Measurements from ENCODE around the gene LLGL1.

DNA sequence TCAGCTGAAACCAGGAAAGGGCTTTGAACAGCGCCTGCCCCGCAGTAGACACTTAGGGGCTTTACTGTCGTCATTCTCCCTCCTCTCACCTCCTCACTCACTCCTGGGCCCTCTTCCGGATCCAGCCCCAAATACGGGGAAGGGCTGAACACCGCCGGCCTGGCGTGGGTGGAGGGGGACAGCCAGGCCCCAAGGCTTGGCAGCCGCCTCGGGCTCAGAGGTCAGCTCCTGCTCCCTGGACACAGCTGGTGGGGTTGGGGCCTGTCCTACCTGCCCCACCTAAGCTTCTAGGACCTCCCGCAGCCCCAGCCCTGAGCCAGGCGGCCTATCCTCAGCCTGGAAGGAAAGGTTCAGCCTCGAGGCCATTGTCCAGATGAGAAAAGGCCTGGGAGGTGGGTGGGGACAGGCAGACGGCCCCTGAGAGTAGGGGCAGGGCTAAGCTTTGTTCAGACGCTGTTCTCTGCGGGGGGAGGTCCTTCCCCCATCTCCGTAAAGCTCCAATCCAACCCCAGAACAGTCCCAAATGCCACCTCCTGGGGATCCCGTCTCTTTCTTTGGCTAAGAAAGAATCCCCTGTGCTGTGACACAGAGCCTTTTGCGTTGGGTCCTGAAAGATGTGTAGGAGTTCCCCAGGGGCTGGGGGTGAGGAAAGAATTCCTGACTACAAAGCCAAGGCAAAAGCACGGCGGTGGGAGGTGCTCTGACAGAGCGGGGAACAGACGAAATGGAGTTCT lies 881 bp upstream of the LLGL1 start:
- TF ChIP-seq, protein P1, sequence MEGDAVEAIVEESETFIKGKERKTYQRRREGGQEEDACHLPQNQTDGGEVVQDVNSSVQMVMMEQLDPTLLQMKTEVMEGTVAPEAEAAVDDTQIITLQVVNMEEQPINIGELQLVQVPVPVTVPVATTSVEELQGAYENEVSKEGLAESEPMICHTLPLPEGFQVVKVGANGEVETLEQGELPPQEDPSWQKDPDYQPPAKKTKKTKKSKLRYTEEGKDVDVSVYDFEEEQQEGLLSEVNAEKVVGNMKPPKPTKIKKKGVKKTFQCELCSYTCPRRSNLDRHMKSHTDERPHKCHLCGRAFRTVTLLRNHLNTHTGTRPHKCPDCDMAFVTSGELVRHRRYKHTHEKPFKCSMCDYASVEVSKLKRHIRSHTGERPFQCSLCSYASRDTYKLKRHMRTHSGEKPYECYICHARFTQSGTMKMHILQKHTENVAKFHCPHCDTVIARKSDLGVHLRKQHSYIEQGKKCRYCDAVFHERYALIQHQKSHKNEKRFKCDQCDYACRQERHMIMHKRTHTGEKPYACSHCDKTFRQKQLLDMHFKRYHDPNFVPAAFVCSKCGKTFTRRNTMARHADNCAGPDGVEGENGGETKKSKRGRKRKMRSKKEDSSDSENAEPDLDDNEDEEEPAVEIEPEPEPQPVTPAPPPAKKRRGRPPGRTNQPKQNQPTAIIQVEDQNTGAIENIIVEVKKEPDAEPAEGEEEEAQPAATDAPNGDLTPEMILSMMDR (IDR thresholded peaks at IDR 0.05 in 4 of 5, conservative IDR thresholded peaks at IDR 0.05 in 1 of 5), result no peak
- no peak for TF ChIP-seq POLR2A (IDR thresholded peaks at IDR 0.05)
